ENCODE results near the gene OR6B1.
"Not testable (repeated sequence)": the region's sequence is repeated elsewhere in the genome, so short reads cannot be mapped to it uniquely, and the experiment has no call there.

Gene OR6B1

GRCh38 chr7:144006692-144007042 lies 6.5 kb downstream of the OR6B1 start:
- DNase-seq = no peak

- no peak for DNase-seq
Measured at GRCh38 chr7:144009361-144009760, 9.2 kb downstream of the OR6B1 start.

DNA sequence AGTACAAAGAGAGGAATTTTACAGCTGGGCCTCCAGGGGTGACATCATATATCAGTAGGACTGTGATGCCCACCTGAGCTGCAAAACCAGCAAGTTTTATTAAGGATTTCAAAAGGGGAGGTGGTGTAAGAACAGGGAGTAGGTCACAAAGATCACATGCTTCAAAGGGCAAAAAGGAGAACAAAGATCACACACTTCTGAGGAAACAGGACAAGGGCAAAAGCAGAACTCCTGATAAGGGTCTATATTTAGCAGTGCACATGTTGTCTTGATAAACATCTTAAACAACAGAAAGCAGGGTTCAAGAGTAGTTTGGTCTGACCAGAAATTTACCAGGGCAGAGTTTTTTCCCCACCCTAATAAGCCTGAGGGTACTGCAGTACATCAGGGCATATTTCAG lies 9.9 kb downstream of the OR6B1 start:
- DNase-seq = not testable (repeated sequence)

DNA sequence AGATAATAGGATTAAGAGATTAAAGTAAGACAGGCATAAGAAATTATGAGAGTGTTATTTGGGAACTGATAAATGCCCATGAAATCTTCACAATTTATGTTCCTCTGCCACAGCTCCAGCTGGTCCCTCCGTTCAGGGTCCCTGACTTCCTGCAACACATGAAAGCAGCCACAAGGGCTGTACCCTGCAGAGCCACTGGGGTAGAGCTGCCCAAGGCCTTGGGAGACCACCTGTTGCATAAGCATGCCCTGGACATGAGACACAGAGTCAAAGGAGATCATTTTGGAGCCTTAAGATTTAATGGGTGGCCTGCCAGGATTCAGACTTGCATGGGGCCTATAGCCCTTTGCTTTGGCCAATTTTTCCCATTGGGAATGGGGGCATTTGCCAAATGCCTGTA lies 10.7 kb downstream of the OR6B1 start:
- DNase-seq = not testable (repeated sequence)

DNA sequence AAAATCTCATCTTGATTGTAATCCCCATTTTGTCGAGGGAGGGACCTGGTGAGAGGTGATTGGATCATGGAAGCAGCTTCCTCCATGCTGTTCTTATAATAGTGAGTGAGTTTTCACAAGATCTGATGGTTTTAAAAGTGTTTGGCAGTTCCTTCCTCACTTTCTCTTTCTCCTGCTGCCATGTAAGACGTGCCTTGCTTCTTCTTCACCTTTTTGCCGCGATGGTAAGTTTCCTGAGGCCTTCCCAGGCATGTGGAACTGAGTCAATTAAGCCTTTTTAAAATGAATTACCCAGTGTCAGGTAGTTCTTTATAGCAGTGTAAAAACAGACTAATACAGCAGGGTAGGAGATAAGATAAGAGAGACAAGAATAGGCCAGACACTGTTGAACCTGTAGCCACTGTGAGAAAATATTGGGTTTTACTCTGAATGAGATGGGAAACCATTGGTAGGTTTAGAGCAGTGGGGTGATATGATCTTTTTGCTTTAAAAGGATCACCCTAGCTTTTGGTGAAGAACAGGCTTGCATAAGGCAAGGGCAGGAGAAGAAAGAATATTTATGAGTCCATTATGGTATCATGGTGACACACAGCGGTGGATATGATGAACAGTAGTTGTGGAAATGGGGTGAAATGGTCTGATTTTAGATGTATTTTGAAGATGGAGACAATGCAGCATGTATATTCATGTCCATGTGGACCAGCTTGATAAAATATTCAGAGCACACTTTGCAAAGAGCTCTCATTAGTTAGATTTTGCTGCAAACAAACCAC lies 11.5 kb downstream of the OR6B1 start:
- DNase-seq = no peak

DNA sequence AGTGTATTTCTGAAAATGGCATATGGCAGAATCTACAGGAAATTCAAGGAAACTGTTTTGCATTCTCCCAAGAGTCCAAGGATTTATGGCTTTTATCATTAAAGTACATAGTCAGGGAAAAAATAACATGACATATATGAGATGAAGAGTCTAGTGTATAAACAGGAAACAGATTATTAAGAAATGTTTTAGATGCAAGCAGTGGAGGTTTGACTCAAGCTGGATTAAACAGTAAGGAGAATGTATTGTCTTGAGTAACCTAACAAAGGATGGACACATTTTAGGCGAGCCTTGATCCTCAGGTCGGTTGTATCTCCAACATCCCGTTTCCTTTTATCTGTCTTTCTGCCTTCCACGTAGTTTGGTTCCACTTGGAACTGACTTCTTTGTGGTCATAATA lies 17.9 kb downstream of the OR6B1 start:
- no peak for DNase-seq

DNA sequence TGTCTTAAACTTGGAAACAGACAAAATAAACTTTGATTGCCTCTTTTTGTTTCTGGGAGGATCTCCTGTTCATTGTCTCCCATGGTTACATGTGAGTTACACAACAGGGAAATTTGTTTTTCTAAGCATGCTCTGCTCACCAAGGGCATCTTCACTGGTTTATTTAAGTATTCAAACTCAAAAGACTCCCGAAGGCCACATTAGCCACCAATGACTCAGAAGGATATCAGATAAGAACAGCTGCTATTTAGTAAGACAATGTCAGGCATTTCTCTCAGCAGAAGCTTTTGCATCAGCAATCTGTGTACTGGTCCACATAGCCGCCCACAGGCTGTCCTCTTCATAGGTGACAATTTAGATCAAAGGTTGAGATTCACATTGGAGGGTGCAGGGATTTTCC lies 19.3 kb downstream of the OR6B1 start:
- DNase-seq = no peak

- no peak for DNase-seq
Measured at GRCh38 chr7:144020340-144020739, 20.2 kb downstream of the OR6B1 start.

DNA sequence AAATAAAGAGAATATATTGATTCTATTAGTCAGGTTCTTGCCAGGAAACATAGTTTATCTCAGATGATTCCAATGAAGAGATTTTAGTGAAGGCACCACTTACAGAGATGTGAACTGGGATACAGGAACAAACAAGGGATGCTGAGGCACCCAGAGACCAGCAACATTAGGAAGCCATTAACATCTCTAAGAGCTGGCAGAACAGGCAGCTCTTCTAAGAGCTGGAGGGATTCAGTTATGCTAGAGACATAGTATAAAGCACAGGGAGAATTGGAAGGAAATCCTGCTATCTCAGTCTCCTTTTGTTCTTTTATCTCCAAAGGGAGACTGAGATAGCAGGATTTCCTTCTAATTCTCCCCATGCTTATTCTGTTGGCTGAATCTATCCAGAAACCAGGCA lies 22.0 kb downstream of the OR6B1 start:
- no peak for DNase-seq

GRCh38 chr7:144023171-144023827 lies 23.2 kb downstream of the OR6B1 start:
- DNase-seq = no peak

DNA sequence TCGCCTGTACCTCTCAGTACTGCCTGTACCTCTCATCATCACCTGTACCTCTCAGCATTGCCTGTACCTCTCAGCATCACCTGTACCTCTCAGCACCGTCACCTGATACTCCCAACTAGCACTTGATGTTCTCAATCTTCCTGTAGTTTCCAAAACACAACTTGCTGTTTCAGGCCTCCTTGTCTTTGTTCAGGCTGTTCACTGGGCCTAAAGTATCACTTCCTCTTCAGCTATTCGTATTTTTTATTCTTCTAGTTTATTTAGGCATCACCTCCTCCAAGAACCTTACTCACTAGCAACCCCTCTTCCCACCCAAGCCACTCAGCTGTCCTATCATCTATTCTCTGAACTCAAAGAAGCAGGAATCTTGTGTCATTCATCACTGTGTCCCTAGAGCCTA lies 24.1 kb downstream of the OR6B1 start:
- no peak for DNase-seq

DNA sequence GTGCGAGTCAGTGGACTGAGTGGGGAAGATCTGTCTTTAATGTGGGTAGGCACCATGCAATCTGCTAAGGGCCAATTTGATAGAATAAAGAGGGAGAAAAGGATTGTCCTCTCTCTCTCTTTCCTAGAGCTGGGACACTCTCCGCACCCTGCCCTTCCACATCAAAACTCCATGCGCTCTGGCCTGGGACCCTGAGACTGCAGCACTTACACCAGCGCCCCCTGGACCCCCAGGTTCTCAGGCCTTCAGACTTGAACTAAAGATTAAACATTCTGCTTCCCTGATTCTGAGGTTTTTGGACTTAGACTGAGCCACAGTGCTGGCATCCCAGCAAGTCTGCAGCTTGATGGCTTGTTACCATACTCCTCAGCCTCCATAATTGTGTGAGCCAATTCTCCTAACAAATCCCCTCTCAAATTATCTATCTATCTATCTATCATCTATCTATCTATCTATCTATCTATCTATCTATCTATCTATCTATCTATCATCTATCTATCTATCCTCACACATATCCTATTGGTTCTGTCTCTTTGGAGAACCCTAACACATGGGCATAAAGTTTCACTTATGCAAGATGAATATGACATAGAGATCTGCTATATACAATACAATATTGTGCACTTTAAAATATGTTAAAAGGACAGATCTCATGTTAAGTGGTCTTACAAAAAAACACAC lies 26.2 kb downstream of the OR6B1 start:
- no peak for DNase-seq

GRCh38 chr7:144027070-144027469 lies 26.9 kb downstream of the OR6B1 start:
- no peak for DNase-seq

DNA sequence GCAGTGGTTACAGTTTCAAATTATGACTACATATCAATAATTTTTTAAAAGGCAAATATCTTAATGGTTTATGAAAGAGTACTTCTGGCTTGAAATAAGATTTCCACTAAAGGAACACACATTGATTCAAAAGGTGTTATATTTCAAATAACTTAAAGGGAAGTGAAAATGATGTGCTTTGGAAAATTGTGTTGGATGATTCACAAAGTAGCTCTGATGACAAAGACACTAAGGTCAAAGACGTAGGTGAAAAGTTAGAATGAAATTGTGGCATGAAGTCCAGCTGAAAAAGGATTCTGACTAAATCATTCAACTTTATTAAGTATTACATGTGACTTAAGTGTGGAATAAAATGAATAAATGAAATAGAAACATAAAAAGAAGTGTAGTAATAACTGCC lies 27.9 kb downstream of the OR6B1 start:
- DNase-seq = no peak

- DNase-seq = no peak
Measured at GRCh38 chr7:144028547-144028946, 28.4 kb downstream of the OR6B1 start.

DNA sequence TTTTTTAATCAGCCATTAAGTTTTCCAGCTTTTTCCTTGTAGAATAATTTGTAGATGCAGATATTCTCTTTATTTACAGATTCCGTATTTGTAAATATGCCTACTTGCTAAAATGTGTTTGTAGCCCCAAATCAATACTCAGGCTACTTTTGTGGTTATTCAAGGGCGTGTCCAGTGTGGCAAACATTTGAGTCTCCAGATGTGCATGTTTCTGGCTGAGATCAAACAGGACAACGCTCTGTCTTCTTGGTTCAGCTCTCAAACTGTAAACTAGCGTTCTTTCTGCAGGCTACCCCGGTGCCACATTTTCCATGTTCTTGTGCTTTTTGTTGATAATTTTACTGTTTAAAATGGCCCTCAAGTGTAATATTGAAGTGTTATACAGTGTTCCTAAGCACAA lies 32.4 kb downstream of the OR6B1 start:
- no peak for DNase-seq

GRCh38 chr7:144032985-144033709 lies 33.0 kb downstream of the OR6B1 start:
- DNase-seq = no peak

DNA sequence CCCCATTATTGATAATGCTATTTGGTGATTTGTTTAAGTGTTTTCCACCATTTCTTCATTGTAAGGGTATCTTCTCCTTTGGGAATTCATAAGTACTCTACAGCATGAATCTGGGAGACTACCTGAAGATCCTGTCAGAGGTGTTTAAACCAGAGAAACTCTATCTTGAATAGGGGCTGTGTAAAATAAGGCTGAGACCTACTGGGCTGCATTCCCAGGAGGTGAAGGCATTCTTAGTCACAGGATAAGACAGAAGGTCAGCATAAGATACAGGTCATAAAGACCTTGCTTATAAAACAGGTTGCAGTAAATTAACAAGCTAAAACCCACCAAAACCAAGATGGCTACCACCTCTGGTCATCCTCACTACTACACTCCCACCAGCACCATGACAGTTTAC lies 35.3 kb downstream of the OR6B1 start:
- no peak for DNase-seq

GRCh38 chr7:144036302-144036885 lies 36.3 kb downstream of the OR6B1 start:
- no peak for DNase-seq

DNA sequence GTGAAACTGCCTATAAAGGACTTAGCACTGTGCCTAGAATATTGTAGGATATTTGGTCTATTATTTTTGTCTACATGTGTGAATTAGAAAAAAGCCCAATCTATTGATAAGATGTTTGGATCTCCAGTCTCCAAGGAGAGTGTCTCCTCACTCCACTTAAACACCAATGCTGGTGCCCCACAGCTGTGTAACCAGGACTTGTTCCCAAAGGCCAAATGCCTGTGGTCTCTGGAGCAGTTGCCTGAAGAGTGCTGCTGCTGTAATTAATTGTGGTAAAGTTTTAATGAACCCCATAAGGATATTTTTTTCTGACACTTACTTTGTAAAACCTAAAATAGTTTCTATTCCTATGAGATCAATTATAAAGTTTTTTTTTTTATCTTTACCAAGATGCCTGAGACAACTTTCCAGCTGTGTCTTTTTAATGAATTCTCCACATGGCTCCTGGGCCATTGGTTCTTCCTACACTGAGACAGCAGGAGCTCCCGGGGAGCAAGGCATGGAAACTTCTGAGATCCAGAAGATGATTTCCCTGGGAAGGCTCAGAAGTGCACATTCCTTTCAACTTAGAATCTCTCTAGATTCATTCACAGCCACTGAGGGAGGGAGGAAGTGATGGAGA lies 37.4 kb downstream of the OR6B1 start:
- DNase-seq = no peak

DNA sequence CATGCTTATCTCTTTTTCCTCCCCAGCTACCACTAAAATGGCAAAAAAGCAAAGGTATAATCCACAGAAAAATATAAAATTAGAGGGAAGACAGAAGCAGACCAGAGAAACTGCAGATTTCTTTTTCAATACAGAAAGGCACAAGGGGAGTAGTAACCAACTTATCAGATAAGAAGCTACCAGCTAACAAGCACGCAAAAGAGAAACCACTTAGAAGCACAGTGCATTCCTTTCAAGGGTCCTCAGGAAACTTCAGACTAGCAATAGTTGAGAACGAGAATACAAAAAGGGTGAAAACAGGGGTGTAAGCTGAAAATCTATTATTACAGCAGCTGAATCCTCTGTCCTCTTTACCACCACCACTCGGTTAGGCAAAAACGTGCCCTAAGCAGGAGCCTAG lies 38.8 kb downstream of the OR6B1 start:
- DNase-seq = no peak

GRCh38 chr7:144048648-144049047 lies 48.5 kb downstream of the OR6B1 start, which contains the start of gene OR2A5:
Gene OR2A5 (plus strand): TSS chr7:144048948. CDS start chr7:144050402, 1,454 bp downstream.
- DNase-seq = no peak

DNA sequence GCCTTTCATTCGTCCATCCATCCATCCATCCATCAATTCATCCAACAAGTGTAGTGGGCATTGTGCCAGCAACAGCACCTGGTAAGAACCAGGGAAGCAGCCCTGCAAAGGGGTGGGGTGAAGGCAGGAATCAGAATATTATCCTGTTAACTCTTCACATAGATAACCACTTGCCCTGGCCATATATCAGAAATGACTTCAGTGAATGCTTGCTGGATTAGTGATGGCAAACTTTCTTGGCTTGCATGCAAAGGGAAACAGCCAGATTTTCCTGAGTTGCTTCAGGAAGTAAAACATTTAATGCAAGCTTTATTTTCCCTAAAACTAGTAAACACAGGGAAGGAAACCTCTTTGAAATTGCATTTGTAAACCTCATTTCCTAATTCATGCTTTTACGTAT lies 49.4 kb downstream of the OR6B1 start:
- no peak for DNase-seq
